GM10248 (cell line): Measurements from ENCODE around the gene COQ2.
"Not testable (repeated sequence)": the region's sequence is repeated elsewhere in the genome, so short reads cannot be mapped to it uniquely, and the experiment has no call there.

Source experiments
- CTCF ChIA-PET: fragments of 300-600 bp; sonication (Branson Sonifier 250); formaldehyde crosslinking; extraction: SDS; loops from one replicate; lab custom pipeline; 2021; ENCODE audit warnings: antibody characterized with exemption; lab: Yijun Ruan, JAX
- POLR2A ChIA-PET: fragments of 350-650 bp; sonication (Branson Sonifier 250); formaldehyde crosslinking; extraction: SDS; loops from one replicate; lab custom pipeline; 2020; ENCODE audit warnings: antibody characterized with exemption; lab: Yijun Ruan, JAX
- DNase-seq: peaks from one replicate; pipeline ENCODE4 v3.0.0; 2012; ENCODE audit errors: extremely low spot score
- TF ChIP-seq, protein P1 (sequence below): IDR thresholded peaks from 2 replicates; pipeline ENCODE4 v1.5.1; 2012; ENCODE audit warnings: mild to moderate bottlenecking, low read depth; ENCODE audit errors: extremely low read depth, missing control alignments, control extremely low read depth

COQ2 gene

GRCh38 chr4:83241132-83241531 lies 43.5 kb downstream of the COQ2 start:
- DNase-seq, result no peak
- ChIA-PET POLR2A (no interaction called here), CTCF (interaction anchor here (1.2 to 2.9 kb wide), 3 partner anchors 11 to 167 kb away, joined by 3 to 16 read pairs (median 4); no protein-coding TSS in a partner anchor)
- TF ChIP-seq, protein P1, sequence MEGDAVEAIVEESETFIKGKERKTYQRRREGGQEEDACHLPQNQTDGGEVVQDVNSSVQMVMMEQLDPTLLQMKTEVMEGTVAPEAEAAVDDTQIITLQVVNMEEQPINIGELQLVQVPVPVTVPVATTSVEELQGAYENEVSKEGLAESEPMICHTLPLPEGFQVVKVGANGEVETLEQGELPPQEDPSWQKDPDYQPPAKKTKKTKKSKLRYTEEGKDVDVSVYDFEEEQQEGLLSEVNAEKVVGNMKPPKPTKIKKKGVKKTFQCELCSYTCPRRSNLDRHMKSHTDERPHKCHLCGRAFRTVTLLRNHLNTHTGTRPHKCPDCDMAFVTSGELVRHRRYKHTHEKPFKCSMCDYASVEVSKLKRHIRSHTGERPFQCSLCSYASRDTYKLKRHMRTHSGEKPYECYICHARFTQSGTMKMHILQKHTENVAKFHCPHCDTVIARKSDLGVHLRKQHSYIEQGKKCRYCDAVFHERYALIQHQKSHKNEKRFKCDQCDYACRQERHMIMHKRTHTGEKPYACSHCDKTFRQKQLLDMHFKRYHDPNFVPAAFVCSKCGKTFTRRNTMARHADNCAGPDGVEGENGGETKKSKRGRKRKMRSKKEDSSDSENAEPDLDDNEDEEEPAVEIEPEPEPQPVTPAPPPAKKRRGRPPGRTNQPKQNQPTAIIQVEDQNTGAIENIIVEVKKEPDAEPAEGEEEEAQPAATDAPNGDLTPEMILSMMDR, result no peak

DNA sequence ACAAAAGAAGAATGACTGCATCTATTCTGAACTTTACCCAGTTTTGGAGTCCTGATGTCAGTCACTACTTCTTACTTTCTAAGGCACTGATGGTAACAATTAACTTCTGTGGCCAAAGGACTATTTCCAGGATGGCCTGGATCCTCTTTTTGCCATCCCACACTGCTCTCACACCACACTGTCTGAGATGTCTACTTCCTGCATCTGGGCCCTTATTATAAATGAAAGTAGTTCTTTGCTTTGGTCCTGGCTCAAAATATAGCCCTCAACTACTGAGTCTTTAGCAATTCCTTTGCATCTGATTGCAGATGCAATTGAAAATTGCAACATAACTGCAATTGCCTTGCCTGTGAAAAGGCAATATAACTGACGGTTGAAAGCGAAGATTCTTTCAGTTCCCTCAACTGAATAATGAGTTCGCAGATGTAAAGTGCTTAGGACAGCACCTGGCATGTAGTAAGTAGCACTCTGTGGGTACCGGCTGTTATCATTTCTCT lies 44.2 kb downstream of the COQ2 start:
- peak; percentile 60 for DNase-seq
- TF ChIP-seq, protein P1, result no peak
- CTCF ChIA-PET, result interaction anchor here (2.9 kb wide), 1 partner anchor 12 kb away, joined by 16 read pairs; no protein-coding TSS in a partner anchor
- POLR2A ChIA-PET, result no interaction called here

- ChIA-PET CTCF (interaction anchor here (1.1 to 2.0 kb wide), 4 partner anchors 15 to 43 kb away, joined by 4 to 7 read pairs (median 4); no protein-coding TSS in a partner anchor), POLR2A (no interaction called here)
- TF ChIP-seq, protein P1, result no peak
- no peak for DNase-seq
Measured at GRCh38 chr4:83238393-83239248, 46.0 kb downstream of the COQ2 start.

- no peak for DNase-seq
- TF ChIP-seq, protein P1, result no peak
- CTCF ChIA-PET, result interaction anchor here (1.0 to 2.0 kb wide), 5 partner anchors 14 to 44 kb away, joined by 4 to 7 read pairs (median 4); no protein-coding TSS in a partner anchor
- POLR2A ChIA-PET, result no interaction called here
Measured at GRCh38 chr4:83237591-83237990, 47.0 kb downstream of the COQ2 start.

DNA sequence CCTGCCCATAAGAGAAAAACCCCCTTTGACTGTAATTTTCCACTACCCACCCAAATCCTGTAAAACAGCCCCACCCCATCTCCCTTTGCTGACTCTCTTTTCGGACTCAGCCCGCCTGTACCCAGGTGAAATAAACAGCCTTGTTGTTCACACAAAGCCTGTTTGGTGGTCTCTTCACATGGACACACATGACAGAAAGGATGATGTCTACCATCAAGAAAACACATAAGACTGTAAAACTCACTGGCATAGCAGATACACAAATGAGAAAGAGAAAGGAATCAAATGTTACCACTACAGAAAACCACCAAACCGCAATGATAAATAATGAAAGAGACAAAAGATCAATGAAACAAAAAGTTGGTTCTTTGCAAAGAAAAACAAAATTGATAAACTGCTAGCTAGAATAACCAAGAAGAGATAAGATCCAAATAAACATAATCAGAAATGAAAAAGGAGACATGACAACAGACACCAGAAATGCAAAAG lies 48.9 kb downstream of the COQ2 start:
- POLR2A ChIA-PET, DNase-seq: not testable (repeated sequence)
- CTCF ChIA-PET, result interaction anchor here (1.7 to 1.9 kb wide), 2 partner anchors 16 to 18 kb away, joined by 6 read pairs; no protein-coding TSS in a partner anchor

GRCh38 chr4:83234902-83235644 lies 49.5 kb downstream of the COQ2 start:
- no peak for DNase-seq
- TF ChIP-seq, protein P1, result no peak
- CTCF ChIA-PET, result interaction anchor here (1.3 to 1.9 kb wide), 3 partner anchors 11 to 18 kb away, joined by 3 to 6 read pairs (median 6); no protein-coding TSS in a partner anchor
- POLR2A ChIA-PET, result no interaction called here

DNA sequence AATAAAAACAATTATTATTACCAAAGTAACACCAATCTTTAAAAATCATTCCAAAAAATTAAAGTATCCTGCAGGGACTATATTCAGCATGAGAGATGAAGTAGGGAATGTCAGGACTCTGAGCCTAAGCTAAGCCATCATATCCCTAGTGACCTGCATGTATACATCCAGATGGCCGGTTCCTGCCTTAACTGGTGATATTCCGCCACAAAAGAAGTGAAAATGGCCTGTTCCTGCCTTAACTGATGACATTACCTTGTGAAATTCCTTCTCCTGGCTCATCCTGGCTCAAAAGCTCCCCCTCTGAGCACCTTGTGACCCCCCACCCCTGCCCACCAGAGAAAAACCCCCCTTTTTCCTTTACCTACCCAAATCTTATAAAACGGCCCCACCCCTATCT lies 50.2 kb downstream of the COQ2 start:
- POLR2A ChIA-PET, DNase-seq: not testable (repeated sequence)
- CTCF ChIA-PET, result interaction anchor here (1.3 to 1.9 kb wide), 2 partner anchors 11 to 18 kb away, joined by 3 to 6 read pairs; no protein-coding TSS in a partner anchor
